NT2/D1 (cell line): ENCODE measurements around the gene CYP2W1.

Source experiments
- DNase-seq: peaks from one replicate; pipeline ENCODE4 v3.0.0-alpha.2; 2011; ENCODE audit warnings: low read depth, low spot score
- H3K27me3 ChIP-seq: 2 replicates; pipeline ENCODE4 v1.6.0; 2011; ENCODE audit warnings: mild to moderate bottlenecking; ENCODE audit not compliant: insufficient read length, insufficient read depth
- H3K36me3 ChIP-seq: 2 replicates; pipeline ENCODE4 v1.6.1; 2011; ENCODE audit warnings: mild to moderate bottlenecking, low read length, mixed read lengths; ENCODE audit not compliant: insufficient read depth, insufficient read length
- H3K4me1 ChIP-seq: 2 replicates; pipeline ENCODE4 v1.5.1; 2011; ENCODE audit not compliant: insufficient read depth, insufficient read length
- H3K4me3 ChIP-seq: 2 replicates; pipeline ENCODE4 v1.5.1; 2011; ENCODE audit warnings: low read depth; ENCODE audit not compliant: insufficient read length
- H3K9ac ChIP-seq: 2 replicates; pipeline ENCODE4 v1.6.0; 2011; ENCODE audit warnings: low read depth; ENCODE audit not compliant: insufficient read length
- H3K9me3 ChIP-seq: 2 replicates; pipeline ENCODE4 v1.5.1; 2011; ENCODE audit warnings: mild to moderate bottlenecking, low read length; ENCODE audit not compliant: insufficient read depth
- SUZ12 ChIP-seq: IDR thresholded peaks from 2 replicates; pipeline ENCODE4 v1.6.1; 2011; ENCODE audit not compliant: insufficient read length, insufficient read depth; ENCODE audit errors: extremely low read depth
- YY1 ChIP-seq: IDR thresholded peaks from 2 replicates; pipeline ENCODE4 v1.6.1; 2011; ENCODE audit not compliant: insufficient read length, insufficient read depth
- ZNF274 ChIP-seq: IDR thresholded peaks from 2 replicates; pipeline ENCODE4 v1.6.1; 2011; ENCODE audit warnings: mild to moderate bottlenecking, low read depth, low read length

CYP2W1 gene

DNA sequence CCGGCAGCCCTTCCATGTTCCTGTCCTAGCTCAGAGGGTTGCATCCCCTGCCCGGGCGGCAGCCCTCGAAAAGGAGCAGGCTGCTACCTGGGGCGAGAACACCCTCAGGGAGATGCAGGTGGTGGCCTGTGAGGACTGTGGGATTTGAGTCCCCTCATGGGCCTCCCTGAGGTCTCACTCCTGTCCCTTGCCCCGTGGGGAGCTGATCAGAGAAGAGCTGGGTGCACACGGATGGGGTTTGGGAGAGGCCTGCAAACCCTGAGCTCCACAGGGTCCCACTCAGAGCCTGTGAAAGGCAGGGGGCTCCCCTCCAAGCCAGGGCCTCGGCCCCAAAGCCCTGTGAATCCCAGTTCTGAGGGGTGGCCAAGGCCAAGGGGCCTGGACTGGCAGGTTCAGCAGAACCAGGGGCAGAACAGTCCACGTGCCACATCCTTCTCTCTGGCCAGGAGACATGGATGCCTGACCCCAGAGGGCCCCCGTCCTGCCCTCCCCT, 424 bp upstream of the CYP2W1 start:
- Histone ChIP-seq H3K9me3 (no peaks in the 10 kb centered on the region), H3K4me1 (peaks cover 22% of the 10 kb centered on the region), H3K4me3 (no peak overlapping the region), H3K9ac (no peak overlapping the region), H3K36me3 (no peaks in the 10 kb centered on the region), H3K27me3 (no peaks in the 10 kb centered on the region)
- no peak for TF ChIP-seq ZNF274
- TF ChIP-seq YY1 = no peak
- no peak for TF ChIP-seq SUZ12
- no peak for DNase-seq

DNA sequence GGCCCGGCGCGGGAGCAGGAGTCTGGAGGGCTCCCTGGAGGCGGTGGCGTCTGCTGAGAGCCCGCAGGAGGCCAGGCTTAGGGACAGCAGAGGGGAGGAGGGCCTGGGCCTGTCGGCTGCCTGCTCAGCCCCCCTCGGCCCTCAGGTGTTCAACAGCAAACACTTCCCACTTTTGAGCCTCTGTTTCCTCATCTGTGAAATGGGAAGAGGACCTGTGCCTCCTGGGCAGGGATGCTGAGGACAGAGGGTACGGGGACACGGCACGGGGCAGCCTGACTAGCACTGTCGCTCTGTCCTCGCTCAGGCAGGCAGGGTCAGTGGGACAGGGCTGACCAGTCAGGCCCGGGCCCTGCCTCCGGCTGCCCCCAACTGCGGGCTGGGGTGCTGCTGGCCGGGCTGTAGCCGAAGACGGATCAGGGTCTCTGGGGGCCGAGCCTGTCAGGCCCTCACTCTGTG, 663 bp downstream of the CYP2W1 start:
- TF ChIP-seq ZNF274 (no peak), YY1 (no peak), SUZ12 (no peak)
- peaks cover 27% of the 10 kb centered on the region for H3K4me1 ChIP-seq
- no peak overlapping the region for H3K4me3 ChIP-seq
- no peaks in the 10 kb centered on the region for H3K9me3 ChIP-seq
- no peak for DNase-seq
- H3K27me3 ChIP-seq = no peaks in the 10 kb centered on the region
- H3K9ac ChIP-seq = peak overlapping the region; percentile 42
- no peaks in the 10 kb centered on the region for H3K36me3 ChIP-seq

DNA sequence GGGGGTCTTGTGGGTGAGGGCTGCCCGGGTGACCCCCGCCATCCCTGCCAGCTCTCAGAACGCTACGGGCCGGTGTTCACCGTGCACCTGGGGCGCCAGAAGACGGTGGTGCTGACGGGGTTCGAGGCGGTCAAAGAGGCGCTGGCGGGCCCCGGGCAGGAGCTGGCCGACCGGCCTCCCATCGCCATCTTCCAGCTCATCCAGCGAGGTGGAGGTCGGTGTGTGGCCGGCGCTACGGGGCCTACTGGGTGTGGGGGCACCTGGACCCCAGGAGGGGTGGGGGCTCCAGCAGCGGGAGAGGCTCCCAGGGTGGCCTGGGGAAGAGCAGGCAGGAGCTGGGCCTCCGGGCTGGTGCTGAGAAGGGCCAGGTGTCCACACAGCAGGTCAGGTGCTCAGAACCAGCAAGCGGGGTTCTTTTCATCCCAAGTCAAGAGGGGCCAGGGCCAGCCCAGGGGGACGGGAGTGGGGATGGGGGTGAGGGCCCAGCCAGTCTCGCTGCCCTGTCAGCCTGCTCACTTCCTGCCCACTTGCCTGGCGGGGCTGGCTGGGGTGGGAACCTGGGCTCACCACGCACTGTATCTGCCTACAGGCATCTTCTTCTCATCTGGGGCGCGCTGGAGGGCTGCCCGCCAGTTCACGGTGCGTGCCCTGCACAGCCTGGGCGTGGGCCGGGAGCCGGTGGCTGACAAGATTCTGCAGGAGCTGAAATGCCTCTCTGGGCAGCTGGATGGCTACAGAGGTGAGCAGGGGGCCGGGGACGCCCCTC, 1.6 kb downstream of the CYP2W1 start:
- no peaks in the 10 kb centered on the region for H3K27me3 ChIP-seq
- H3K9ac ChIP-seq = peak overlapping the region; percentile 42
- peaks cover 30% of the 10 kb centered on the region for H3K4me1 ChIP-seq
- H3K4me3 ChIP-seq = no peak overlapping the region
- no peak for TF ChIP-seq YY1
- TF ChIP-seq SUZ12 = no peak
- TF ChIP-seq ZNF274 = no peak
- DNase-seq = no peak
- H3K36me3 ChIP-seq = no peaks in the 10 kb centered on the region
- H3K9me3 ChIP-seq = no peaks in the 10 kb centered on the region

DNA sequence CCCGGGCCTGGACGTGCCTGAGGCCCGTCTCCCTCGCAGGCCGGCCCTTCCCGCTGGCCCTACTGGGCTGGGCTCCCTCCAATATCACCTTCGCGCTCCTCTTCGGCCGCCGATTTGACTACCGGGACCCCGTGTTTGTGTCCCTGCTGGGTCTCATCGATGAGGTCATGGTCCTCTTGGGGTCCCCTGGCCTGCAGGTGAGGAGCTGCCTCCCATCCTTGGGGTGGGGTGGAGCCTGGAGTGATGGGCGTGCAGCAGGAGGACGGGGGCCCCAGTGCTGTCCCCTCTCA, 2.1 kb downstream of the CYP2W1 start:
- H3K27me3 ChIP-seq = no peaks in the 10 kb centered on the region
- H3K4me3 ChIP-seq = no peak overlapping the region
- DNase-seq = no peak
- TF ChIP-seq SUZ12 (no peak), ZNF274 (no peak), YY1 (no peak)
- H3K36me3 ChIP-seq = no peaks in the 10 kb centered on the region
- peaks cover 26% of the 10 kb centered on the region for H3K4me1 ChIP-seq
- H3K9ac ChIP-seq = no peak overlapping the region
- no peaks in the 10 kb centered on the region for H3K9me3 ChIP-seq

DNA sequence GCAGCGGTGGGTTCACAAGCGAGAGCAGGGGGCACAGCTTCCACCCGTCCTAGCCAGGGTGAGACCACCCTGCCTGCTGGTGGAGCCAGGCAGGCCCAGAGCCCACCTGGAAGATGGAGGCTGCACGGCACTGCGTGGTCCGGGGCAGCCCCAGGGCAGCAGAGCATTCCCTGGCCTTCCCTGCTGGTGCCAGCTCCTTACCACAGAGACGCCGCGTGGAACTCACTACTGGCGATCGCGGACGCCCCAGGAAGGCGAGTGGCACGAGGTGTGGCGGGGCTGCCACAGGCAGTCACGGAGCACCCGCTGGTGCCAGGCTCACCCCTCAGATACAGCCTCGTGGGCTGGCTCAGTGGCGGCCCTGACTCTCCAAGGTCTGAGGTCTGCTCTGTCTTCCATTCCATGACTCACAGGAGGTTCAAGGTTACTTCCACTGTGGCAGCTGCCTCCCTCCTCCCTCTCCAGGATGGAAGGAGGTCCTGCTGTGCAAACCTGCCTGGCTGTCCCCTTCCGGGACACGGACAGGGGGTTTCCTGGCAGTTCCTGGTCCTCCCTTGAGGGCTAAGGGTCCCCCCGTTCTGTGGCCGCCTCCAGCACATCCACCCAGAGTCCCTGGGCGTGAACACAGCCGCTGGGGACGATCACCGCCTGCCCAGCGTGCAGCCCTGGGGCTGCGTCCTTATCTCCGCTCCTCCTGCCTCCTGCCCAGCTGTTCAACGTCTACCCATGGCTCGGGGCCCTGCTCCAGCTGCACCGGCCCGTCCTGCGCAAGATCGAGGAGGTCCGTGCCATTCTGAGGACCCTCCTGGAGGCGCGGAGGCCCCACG, 3.1 kb downstream of the CYP2W1 start:
- TF ChIP-seq YY1 = no peak
- TF ChIP-seq ZNF274 = no peak
- no peak for TF ChIP-seq SUZ12
- no peak for DNase-seq
- Histone ChIP-seq H3K27me3 (no peaks in the 10 kb centered on the region), H3K4me3 (no peak overlapping the region), H3K9ac (peak overlapping the region; percentile 56), H3K9me3 (no peaks in the 10 kb centered on the region), H3K4me1 (peaks cover 27% of the 10 kb centered on the region), H3K36me3 (no peaks in the 10 kb centered on the region)

DNA sequence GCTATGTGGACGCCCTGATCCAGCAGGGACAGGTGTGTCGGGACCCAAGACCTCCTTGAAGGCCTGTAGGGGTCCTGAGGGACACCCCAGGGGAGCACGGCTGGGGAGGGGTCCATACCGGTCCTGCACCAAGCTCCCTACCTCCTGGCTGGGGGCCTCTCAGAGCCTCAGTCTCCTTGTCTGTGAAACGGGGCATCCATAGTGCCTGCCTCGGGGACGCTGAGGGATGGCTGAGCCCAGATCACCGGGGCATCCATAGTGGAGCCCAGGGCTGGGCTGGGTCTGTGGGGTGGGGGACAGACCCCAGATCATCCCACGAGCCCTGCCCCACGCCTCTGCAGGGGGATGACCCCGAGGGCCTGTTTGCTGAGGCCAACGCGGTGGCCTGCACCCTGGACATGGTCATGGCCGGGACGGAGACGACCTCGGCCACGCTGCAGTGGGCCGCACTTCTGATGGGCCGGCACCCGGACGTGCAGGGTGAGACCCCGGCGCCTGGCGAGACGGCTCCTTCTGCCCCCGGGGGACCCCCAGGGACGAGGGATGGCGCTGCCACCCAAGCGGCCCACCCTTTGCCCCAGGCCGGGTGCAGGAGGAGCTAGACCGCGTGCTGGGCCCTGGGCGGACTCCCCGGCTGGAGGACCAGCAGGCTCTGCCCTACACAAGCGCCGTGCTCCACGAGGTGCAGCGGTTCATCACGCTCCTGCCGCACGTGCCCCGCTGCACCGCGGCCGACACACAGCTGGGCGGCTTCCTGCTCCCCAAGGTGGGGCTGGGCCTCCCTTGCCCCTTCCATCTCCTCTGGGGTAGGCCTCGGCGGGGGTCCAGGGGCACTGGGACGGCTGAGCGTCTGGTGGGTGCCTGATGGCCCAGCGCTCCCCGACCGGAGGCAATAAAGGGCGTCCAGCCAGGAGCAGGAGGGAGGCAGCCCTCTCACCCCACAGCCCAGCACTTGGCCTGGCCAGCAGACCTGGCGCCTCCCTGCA, 4.1 kb downstream of the CYP2W1 start:
- Histone ChIP-seq H3K36me3 (no peaks in the 10 kb centered on the region), H3K9me3 (no peaks in the 10 kb centered on the region), H3K27me3 (no peaks in the 10 kb centered on the region), H3K9ac (peak overlapping the region; percentile 56), H3K4me1 (peaks cover 27% of the 10 kb centered on the region), H3K4me3 (no peak overlapping the region)
- TF ChIP-seq SUZ12 = no peak
- no peak for TF ChIP-seq YY1
- no peak for TF ChIP-seq ZNF274
- no peak for DNase-seq

DNA sequence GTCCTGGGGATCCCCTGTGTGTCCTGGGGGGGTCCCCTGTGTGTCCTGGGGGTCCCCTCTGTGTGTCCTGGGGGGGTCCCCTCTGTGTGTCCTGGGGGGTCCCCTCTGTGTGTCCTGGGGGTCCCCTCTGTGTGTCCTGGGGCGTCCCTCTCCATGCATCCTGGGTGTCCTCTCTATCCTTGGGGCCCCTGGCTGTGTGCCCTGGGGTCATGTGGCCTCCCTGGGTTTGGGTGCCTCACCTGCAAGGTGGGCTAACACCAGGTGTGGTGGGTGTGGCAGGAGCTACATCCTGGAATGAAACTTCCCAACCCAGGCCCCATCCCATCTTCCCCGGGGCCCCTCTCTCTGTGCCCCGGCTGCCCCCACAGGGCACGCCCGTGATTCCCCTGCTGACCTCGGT, 4.9 kb downstream of the CYP2W1 start:
- Histone ChIP-seq H3K9ac (peak overlapping the region; percentile 70), H3K4me3 (peak overlapping the region; percentile 28), H3K4me1 (peaks cover 31% of the 10 kb centered on the region), H3K9me3 (no peaks in the 10 kb centered on the region), H3K27me3 (no peaks in the 10 kb centered on the region), H3K36me3 (no peaks in the 10 kb centered on the region)
- TF ChIP-seq YY1 = no peak
- no peak for TF ChIP-seq SUZ12
- no peak for TF ChIP-seq ZNF274
- DNase-seq = no peak
